Suppressor macrophage treated with lipopolysaccharide for 4 hours (primary cell): ENCODE data around the gene TTC27.
"Not testable (repeated sequence)": the region's sequence is repeated elsewhere in the genome, so short reads cannot be mapped to it uniquely, and the experiment has no call there.

Source experiments
- DNase-seq: peaks from one replicate; pipeline ENCODE4 v3.0.0-alpha.2; 2020

Gene TTC27

DNA sequence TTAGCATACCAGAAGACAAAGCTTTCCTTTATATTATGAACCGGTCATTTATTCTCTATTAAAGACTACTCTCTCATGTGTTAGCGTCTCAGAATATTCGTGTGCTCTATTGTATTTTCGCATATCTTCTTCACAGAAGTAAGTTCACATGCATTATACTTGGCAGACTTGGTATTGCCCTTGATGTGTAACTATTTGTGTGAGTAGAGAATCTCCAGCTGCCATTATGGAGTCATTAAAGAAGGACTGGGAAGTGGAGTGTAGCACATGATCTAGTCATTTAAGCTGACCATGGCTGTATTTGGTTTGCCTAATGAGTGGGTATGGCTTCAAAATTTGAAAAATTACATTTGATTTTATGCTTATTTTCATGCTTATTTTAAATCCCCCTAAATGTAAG, 92.9 kb downstream of the TTC27 start:
- DNase-seq: no peak

GRCh38 chr2:32721376-32721775, 93.5 kb downstream of the TTC27 start:
- DNase-seq: no peak

GRCh38 chr2:32723467-32724079, 95.7 kb downstream of the TTC27 start:
- DNase-seq: no peak

- not testable (repeated sequence) for DNase-seq
Observed at GRCh38 chr2:32726678-32727077, 98.8 kb downstream of the TTC27 start.

GRCh38 chr2:32727157-32727556, 99.3 kb downstream of the TTC27 start:
- DNase-seq: no peak

- not testable (repeated sequence) for DNase-seq
Observed at GRCh38 chr2:32730958-32731357, 103.1 kb downstream of the TTC27 start.

- DNase-seq: no peak
Observed at GRCh38 chr2:32732120-32732519, 104.3 kb downstream of the TTC27 start.

DNA sequence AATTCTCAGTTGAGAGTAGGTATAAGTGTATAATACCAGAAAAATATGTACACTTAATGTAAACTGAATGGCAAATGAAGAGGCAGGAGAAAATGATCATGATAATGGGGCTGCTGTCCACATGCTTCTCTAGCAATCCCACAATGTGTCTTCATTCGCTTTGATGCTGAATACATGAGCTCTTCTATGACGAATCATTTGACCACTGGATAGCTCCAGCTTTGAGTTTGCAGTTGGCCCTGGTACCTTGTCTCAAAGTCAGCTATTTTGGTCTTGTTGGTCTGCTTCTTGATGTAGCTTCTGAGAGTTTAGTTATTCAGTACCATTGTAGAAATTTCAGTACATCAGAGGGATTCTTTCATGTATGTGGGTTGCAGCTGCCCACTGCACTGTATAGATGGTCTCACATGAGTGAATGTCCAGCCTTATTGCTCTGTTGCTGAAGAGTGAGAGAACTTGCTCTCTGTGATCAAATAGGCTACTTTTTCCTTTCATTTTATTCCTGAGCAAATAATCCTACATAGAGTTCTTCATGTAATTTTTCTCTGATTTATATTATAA, 105.1 kb downstream of the TTC27 start:
- DNase-seq: no peak

- DNase-seq: no peak
Observed at GRCh38 chr2:32735348-32735747, 107.5 kb downstream of the TTC27 start.

DNA sequence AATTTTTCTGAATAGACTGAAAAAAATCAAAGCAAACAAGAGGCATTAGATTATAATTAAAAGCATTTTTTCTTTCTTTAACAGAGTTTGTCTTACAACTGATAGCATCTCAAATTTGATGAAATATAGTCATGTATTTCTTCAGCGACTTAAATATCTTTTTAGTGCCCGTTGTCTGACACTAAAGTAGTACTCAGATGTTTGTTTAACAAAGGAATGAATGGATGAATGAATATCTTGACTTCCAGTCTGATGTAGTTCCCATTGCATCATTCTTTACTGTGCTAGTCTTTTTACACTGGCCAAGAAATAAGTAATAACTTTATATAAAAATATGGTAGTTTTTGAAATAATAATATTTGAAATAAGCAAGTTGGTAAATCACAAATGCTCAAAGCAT, 111.1 kb downstream of the TTC27 start:
- no peak for DNase-seq

- no peak for DNase-seq
Observed at GRCh38 chr2:32739664-32740063, 111.8 kb downstream of the TTC27 start.

DNA sequence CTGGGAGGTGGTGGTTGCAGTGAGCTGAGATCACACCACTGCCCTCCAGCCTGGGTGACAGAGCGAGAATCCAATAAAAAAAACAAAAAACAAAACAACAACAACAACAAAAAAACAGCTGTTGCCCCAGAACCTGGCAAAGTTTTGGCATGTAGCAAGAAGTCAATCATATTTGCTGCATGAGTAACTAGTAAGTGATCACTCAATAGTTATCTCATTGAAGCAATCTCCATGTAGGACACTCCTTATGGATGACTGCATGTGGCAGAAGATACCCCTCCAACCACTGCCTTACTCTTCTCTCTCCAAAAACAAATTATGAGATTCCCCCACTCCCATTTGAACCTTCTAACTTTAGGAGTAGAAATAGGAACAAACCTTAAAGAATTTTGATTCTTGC, 113.7 kb downstream of the TTC27 start:
- DNase-seq: no peak

DNA sequence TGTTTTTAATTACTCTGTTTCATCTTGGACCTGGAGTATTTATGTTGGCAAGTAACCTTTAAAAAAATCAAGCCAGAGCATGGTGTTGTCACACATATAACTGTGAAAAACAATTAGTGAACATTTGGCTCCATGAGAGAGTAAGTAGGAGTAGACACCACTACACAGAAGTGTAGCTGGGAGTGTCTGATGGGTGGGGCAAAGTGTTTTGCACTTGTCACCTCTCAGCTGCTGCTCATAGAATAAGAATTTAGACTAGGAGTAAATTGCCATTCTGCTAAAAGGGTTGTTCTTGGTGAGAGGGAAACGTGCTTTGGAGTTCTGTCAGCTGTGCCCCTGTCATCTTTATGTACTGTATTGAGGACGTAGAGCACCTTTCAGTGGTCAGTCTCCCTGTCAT, 114.5 kb downstream of the TTC27 start:
- DNase-seq: no peak

GRCh38 chr2:32743480-32744236, 115.8 kb downstream of the TTC27 start:
- DNase-seq: no peak

DNA sequence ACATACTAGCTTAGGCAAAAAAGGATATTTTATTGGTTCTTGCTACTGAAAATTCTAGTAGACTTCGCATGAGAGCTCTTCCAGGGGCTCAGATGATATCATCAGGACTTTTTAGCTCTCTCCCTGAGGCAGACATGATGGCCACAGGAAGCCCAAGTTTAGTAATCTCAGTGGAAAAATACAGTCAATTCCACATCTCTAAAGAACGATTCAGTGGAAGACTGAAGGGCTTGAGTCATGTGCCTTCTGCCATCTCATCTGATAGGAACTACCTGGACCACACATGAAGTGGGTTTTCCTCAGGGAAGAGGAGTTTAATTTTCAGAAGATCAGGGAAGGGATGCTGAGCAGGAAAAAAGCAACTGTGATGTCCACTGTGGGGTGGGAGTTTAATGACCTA, 117.3 kb downstream of the TTC27 start:
- DNase-seq: no peak

- no peak for DNase-seq
Observed at GRCh38 chr2:32745675-32746074, 117.8 kb downstream of the TTC27 start.

GRCh38 chr2:32746669-32747068, 118.8 kb downstream of the TTC27 start:
- no peak for DNase-seq

DNA sequence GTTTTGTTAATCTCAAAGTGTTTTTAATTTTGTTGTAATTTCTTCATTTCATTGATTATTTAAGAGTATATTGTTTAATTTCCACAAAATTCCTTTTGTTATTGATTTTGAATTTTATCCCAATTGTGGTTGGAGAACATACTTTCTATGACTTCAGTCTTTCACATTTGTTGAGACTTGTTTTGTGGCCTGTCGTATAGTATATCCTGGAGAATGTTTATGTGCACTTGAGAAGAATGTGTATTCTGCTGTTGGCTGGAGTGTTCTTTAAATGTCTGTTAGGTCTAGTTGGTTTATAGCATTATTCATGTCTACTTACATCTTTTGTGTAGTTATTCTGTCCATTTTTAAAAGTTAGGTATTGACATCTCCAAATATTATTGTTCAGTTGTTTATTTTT, 120.3 kb downstream of the TTC27 start:
- DNase-seq: no peak

DNA sequence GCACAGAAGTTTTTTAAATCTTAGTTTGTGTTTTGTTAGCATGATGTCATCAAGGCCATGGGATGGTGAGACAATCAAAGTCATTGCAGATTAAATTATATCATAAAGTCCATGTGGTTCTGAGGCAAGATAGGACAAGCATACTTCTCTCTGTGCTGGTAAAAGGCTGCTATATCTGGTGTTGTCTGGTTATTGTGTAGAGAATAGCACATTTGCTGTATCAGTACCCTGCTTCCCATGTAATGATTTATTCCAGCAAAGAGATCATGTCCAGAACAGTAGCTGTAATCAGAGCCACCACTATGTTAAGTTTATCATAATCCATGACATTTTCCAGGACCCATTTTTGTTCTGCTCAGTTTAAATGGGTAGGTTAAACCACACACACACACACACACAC, 123.0 kb downstream of the TTC27 start:
- no peak for DNase-seq

- no peak for DNase-seq
Observed at GRCh38 chr2:32752205-32752604, 124.4 kb downstream of the TTC27 start.

DNA sequence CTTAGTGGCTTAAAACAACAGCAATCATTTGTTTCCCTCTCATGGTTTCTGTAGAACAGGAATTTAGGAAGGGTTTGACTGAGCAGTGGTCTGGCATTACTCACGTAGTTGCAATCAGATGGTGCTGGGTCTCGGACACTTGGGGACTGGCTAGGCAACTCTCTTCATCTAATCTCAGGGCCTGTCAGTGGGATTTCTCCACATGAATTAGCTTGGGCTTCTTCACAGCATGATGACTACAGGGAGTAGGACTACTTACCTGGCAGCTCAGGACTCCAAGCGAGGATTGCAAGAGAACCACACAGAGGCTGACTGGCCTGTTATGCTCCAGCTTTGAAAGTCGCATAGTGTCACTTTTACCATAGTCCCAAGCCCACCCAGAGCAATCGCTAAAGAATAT, 125.1 kb downstream of the TTC27 start:
- no peak for DNase-seq

DNA sequence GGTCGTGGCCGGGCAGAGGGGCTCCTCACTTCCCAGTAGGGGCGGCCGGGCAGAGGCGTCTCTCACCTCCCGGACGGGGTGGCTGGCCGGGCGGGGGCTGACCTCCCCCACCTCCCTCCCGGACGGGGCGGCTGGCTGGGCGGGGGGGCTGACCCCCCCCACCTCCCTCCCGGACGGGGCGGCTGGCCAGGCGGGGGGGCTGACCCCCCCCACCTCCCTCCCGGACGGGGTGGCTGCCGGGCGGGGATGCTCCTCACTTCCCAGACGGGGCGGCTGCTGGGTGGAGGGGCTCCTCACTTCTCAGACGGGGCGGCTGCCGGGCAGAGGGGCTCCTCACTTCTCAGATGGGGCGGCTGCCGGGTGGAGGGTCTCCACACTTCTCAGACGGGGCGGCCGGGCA, 126.8 kb downstream of the TTC27 start:
- DNase-seq: not testable (repeated sequence)

- DNase-seq: no peak
Observed at GRCh38 chr2:32755666-32756065, 127.8 kb downstream of the TTC27 start.

DNA sequence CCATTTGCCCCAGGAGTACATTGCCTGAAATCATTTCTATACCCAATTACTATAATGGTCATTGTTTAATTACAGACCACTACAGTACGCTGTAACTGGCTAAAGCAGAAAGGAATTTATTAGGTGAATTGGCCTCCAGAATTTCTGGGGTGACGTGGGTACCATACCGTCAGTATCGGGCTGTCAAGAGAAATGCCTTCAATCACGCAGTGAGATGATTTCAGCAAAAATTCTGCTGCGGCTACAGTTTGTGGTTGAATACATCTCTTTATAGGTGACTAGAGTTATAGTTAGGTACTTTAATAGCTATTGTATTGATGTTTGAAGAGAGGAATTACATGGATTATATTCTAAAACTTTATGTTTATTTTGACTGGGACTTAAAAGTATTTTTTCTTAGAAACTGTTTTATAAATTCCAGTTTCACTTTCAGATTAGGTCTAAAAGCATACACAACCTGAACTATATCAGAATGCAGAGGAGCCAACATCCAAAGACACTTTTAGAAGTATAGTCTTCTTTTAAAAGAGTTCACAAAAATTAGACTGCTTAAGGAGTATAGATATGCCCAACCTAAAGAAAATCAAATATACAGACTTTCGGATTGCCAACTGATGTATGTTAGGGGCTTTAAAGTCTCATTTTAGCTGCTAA, 128.4 kb downstream of the TTC27 start:
- DNase-seq: no peak
